Thoracic aorta (tissue), 2 donors: ENCODE results near the gene IRGQ. TPM values are rescaled to one million over a fixed set of nuclear protein-coding genes. Genes with fewer than 3 reads are reported as not detected.

Experiments
- ATAC-seq: fragments of 150-250 bp; one replicate; pipeline ENCODE4 v1.8.0; 2017; ENCODE audit warnings: low read depth; ENCODE audit not compliant: insufficient number of reproducible peaks, low FRiP score
- DNase-seq: peaks from one replicate; pipeline ENCODE4 v3.0.0-alpha.2; 2020; ENCODE audit warnings: low spot score
- H3K27ac ChIP-seq, 2 donors: fragments of 200-600 bp; sonication (generic); 1 replicate in 1 of 2; 2 replicates in 1 of 2; pipeline ENCODE4 v1.5.1; 2016; ENCODE audit warnings: mild to moderate bottlenecking in 2 of 2, moderate library complexity in 2 of 2
- H3K27me3 ChIP-seq: fragments of 200-600 bp; sonication (generic); replicated peaks from 2 replicates; pipeline ENCODE4 v1.6.0; 2016; ENCODE audit warnings: mild to moderate bottlenecking; ENCODE audit not compliant: insufficient read depth
- H3K36me3 ChIP-seq: fragments of 200-600 bp; sonication (generic); one replicate; pipeline ENCODE4 v1.5.1; 2016
- H3K4me1 ChIP-seq, 2 donors: fragments of 200-600 bp; sonication (generic); 1 replicate in 1 of 2; 2 replicates in 1 of 2; pipeline versions ENCODE4 v1.5.1 to v1.6.0; 2016; ENCODE audit warnings: low read depth in 2 of 2, mild to moderate bottlenecking in 1 of 2; ENCODE audit not compliant: control insufficient read depth in 1 of 2
- H3K4me3 ChIP-seq: fragments of 200-600 bp; sonication (generic); 2 replicates; pipeline ENCODE4 v1.5.1; 2016; ENCODE audit warnings: mild to moderate bottlenecking
- H3K9me3 ChIP-seq: fragments of 200-600 bp; sonication (generic); 2 replicates; pipeline ENCODE4 v1.5.1; 2016
- CTCF ChIP-seq: fragments of 200-600 bp; sonication (generic); IDR thresholded peaks from one replicate; pipeline ENCODE4 v1.5.1; 2019; ENCODE audit warnings: antibody characterized with exemption
- total RNA-seq, 2 donors: library from RNA; depleted of rRNA; stranded (reverse); fragments of >200 nt; gene quantifications; one replicate each; pipeline versions ENCODE4 v1.1.0 to v1.2.3, GENCODE V29; 2016

Gene IRGQ
- total RNA-seq, 2 donors from 2014 or later, result 24.4 to 37.2 TPM

- ATAC-seq (no peak), DNase-seq (no peak)
These were observed 29.0 kb upstream of the IRGQ start for GRCh38 chr19:43624933-43625332.

GRCh38 chr19:43623889-43624670 lies 28.1 kb upstream of the IRGQ start:
- Histone ChIP-seq H3K27me3 (no peaks in the 10 kb centered on the region), H3K36me3 (no peaks in the 10 kb centered on the region), H3K4me1 (peaks cover 0 to 8% of the 10 kb centered on the region in 2 donors), H3K4me3 (no peak overlapping the region), H3K9me3 (no peaks in the 10 kb centered on the region), H3K27ac (no peak overlapping the region)
- ATAC-seq (no peak), DNase-seq (no peak)
- no peak for TF ChIP-seq CTCF

More at GRCh38 chr19:43624933-43625332, 29.0 kb upstream of the IRGQ start:
- TF ChIP-seq CTCF, result no peak
- H3K36me3 ChIP-seq, result no peaks in the 10 kb centered on the region
- H3K27ac ChIP-seq, result no peak overlapping the region
- H3K9me3 ChIP-seq, result no peaks in the 10 kb centered on the region
- H3K27me3 ChIP-seq, result no peaks in the 10 kb centered on the region
- H3K4me3 ChIP-seq, result no peak overlapping the region
- H3K4me1 ChIP-seq, result peaks cover 0 to 8% of the 10 kb centered on the region in 2 donors

DNA sequence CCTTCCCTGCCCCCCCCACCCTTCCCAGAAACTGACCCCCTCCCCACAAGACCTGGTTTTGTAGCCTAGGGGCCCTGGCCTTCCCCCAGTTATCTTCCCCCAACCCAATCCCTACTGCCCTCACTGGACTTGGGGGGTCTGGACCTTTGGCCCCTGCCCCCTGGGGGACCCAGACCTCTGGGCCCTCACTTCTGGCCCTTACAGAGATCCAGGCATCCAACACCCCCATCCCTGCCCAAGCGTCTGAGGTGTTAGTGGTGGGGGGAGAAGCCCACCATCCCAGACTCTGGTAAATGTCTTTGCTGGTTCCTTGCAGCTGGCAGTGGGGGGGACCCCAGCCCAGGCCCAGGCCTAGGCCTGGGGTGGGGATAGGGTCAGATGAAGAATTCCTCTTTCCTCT lies 27.0 kb upstream of the IRGQ start:
- no peaks in the 10 kb centered on the region for H3K36me3 ChIP-seq
- H3K27ac ChIP-seq, result no peak overlapping the region
- no peaks in the 10 kb centered on the region for H3K9me3 ChIP-seq
- DNase-seq (no peak), ATAC-seq (no peak)
- no peak for TF ChIP-seq CTCF
- no peak overlapping the region for H3K4me3 ChIP-seq
- no peaks in the 10 kb centered on the region for H3K27me3 ChIP-seq
- H3K4me1 ChIP-seq, result peaks cover 0 to 16% of the 10 kb centered on the region in 2 donors

DNA sequence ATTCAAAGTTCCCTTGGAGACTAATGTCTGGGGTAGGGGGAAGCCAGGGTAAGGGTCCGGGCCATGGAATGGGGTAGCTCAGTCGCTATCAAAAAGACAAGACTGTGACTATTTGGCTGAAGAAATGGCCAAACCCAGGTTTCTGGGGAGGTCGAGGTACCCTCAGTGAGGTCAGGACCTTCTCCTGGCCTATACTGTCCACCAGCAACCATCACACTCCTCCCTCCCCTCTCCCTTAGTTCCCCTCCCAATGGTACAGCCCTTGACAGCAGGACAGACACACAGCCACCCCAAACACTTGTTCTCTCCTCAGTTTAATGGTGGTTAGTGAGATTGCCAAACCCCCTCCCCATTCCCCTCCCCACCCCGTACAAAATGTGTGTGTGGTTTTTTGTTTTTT lies 26.1 kb upstream of the IRGQ start:
- TF ChIP-seq CTCF, result no peak
- Histone ChIP-seq H3K9me3 (no peaks in the 10 kb centered on the region), H3K4me3 (no peak overlapping the region), H3K36me3 (no peaks in the 10 kb centered on the region), H3K27me3 (no peaks in the 10 kb centered on the region), H3K4me1 (peaks cover 0 to 16% of the 10 kb centered on the region in 2 donors), H3K27ac (no peak overlapping the region)
- DNase-seq (no peak), ATAC-seq (no peak)

- no peaks in the 10 kb centered on the region for H3K9me3 ChIP-seq
- H3K4me1 ChIP-seq, result peaks cover 0 to 16% of the 10 kb centered on the region in 2 donors
- no peak for ATAC-seq
- peak overlapping the region; percentile 72 for H3K4me3 ChIP-seq
- TF ChIP-seq CTCF, result no peak
- no peaks in the 10 kb centered on the region for H3K36me3 ChIP-seq
- peak overlapping the region; percentile 80 to 84 for H3K27ac ChIP-seq
- DNase-seq, result peak; percentile 63
- no peaks in the 10 kb centered on the region for H3K27me3 ChIP-seq
These were observed 24.4 kb upstream of the IRGQ start for GRCh38 chr19:43620061-43621001.
